A549 treated with GW870086 at 1 μM for 4 hours (cell line): ENCODE measurements around the gene CARD18. TPM values are rescaled to one million over a fixed set of nuclear protein-coding genes. Genes with fewer than 3 reads are reported as not detected.

Experiments
- total RNA-seq: library from RNA; stranded (reverse); fragments of 200-300 nt; extraction: Qiagen RNA extraction; gene quantifications from 5 replicates; pipeline ENCODE4 v1.2.3, GENCODE V29; 2022; ENCODE audit warnings: low read depth

CARD18 gene, protein sequence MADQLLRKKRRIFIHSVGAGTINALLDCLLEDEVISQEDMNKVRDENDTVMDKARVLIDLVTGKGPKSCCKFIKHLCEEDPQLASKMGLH
- not detected in 5 replicates for total RNA-seq

DNA sequence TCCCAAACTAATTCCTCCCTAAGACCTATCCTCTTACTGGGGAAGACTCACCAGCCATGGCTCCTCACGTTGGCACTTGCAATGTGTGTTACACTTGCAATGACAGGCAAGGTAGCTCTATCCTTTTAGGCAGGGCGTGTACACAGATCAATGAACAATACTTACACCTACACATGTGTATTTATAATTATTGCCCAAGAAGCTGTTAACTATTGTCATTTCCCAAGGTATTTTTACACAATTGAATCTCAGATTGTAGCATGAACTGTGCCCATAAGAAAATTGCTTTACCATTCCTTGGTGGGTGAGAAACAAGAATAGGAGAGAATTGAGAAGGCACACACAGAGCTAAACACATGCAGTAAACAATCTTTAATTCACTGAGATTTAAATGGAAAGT is at the start of gene CARD18:
Gene CARD18, minus strand, starts transcription at position 101 of the 400 bp plus-strand sequence. Its CDS starts 43 bp downstream, at position 58.

Other genes starting within 250 kb of the CARD18 start
- gene CASP12, start 241.3 kb downstream of the CARD18 start, total RNA-seq, result not detected in 5 replicates
- gene CASP4, start 171.2 kb downstream of the CARD18 start, total RNA-seq, result 4.4 to 6.6 TPM (median 5.0 TPM) in 5 replicates
- gene CASP5, start 116.6 kb downstream of the CARD18 start, total RNA-seq, result not detected in 5 replicates
- 0.11 to 0.56 TPM (median 0.29 TPM) in 4 of 5 replicates, not detected in the other for gene CASP1, start 104.6 kb downstream of the CARD18 start, total RNA-seq
- not detected in 5 replicates for gene CARD16, start 94.4 kb downstream of the CARD18 start, total RNA-seq